HepG2 (cell line): Measurements from ENCODE around the gene LTB4R2. TPM values are rescaled to one million over a fixed set of nuclear protein-coding genes. Genes with fewer than 3 reads are reported as not detected.
A peak's percentile ranks its signal among the peaks of the same experiment; 100 is the strongest.

ENCODE experiments used
- BHLHE40 ChIP-seq: IDR thresholded peaks from 2 replicates; pipeline ENCODE4 v1.6.1; 2011; ENCODE audit warnings: low read length, improper control_type of control experiment
- CREB1 ChIP-seq, 2 experiments: fragments of 450-650 bp in 1 of 2; IDR thresholded peaks; 2 replicates each; pipeline ENCODE4 v1.6.1; 2016 to 2017; ENCODE audit warnings: control low read depth in 1 of 2, mild to moderate bottlenecking in 1 of 2, missing compliant biosample characterization in 1 of 2, missing genetic modification characterization in 1 of 2
- HES4 ChIP-seq: sonication (generic); formaldehyde crosslinking; IDR thresholded peaks from 2 replicates; pipeline ENCODE4 v1.9.0; 2021; ENCODE audit warnings: mild to moderate bottlenecking, missing genetic modification reagents, borderline replicate concordance
- ISL2 ChIP-seq: sonication (generic); formaldehyde crosslinking; IDR thresholded peaks from 2 replicates; pipeline ENCODE4 v1.5.0; 2020; ENCODE audit warnings: missing genetic modification reagents
- KLF11 ChIP-seq: IDR thresholded peaks from 2 replicates; pipeline ENCODE4 v1.6.1; 2016; ENCODE audit warnings: missing compliant biosample characterization
- MIXL1 ChIP-seq: IDR thresholded peaks from 2 replicates; pipeline ENCODE4 v1.6.1; 2016
- NFKBIZ ChIP-seq: IDR thresholded peaks from 2 replicates; pipeline ENCODE4 v1.6.1; 2018; ENCODE audit warnings: missing genetic modification reagents, missing compliant biosample characterization
- SMAD9 ChIP-seq: sonication (generic); formaldehyde crosslinking; IDR thresholded peaks from 2 replicates; pipeline ENCODE4 v1.5.1; 2020; ENCODE audit warnings: mild to moderate bottlenecking, missing genetic modification reagents
- TP53 ChIP-seq: sonication (generic); formaldehyde crosslinking; conservative IDR thresholded peaks from 2 replicates; pipeline ENCODE4 v1.4.0; 2020; ENCODE audit warnings: missing genetic modification reagents
- ZFYVE20 ChIP-seq: sonication (generic); formaldehyde crosslinking; IDR thresholded peaks from 2 replicates; pipeline ENCODE4 v1.8.0; 2023; ENCODE audit warnings: low read depth, mild to moderate bottlenecking, moderate library complexity, missing genetic modification reagents, borderline replicate concordance
- ZKSCAN1 ChIP-seq: fragments of 150-350 bp; IDR thresholded peaks from 2 replicates; pipeline ENCODE4 v1.6.1; 2014; ENCODE audit warnings: low read length
- ZNF563 ChIP-seq: sonication (generic); formaldehyde crosslinking; IDR thresholded peaks from 2 replicates; pipeline ENCODE4 v1.8.0; 2022; ENCODE audit warnings: mild to moderate bottlenecking, moderate library complexity, missing genetic modification reagents
- ZNF878 ChIP-seq: sonication (generic); formaldehyde crosslinking; IDR thresholded peaks from 2 replicates; pipeline ENCODE4 v1.8.1; 2023; ENCODE audit warnings: mild to moderate bottlenecking, missing genetic modification reagents, moderate library complexity
- polyA plus RNA-seq, 8 experiments: library from polyadenylated mRNA; depleted of rRNA in 3 of 8; stranded (reverse) in 7 of 8; unstranded in 1 of 8; fragments of >200 nt; fragmentation: Illumina TruSeq in 4 of 8; extraction: Trizol in 4 of 8; gene quantifications; 2 replicates each; pipeline versions ENCODE4 v1.2.1 to v1.2.3, GENCODE V29; 2011 to 2016; ENCODE audit warnings: low read depth in 4 of 8, missing spikeins in 1 of 8, mixed read lengths in 1 of 8; ENCODE audit not compliant: insufficient read depth in 1 of 8
- total RNA-seq, 5 experiments: library from RNA; depleted of rRNA; stranded (reverse); fragments of >200 nt; fragmentation: Illumina TruSeq; extraction: Trizol; gene quantifications; 2 replicates each; pipeline ENCODE4 v1.2.3, GENCODE V29; 2016; ENCODE audit warnings: low read depth in 1 of 5
- TF ChIP-seq, protein P1 (sequence below): sonication (generic); formaldehyde crosslinking; IDR thresholded peaks from 2 replicates; pipeline ENCODE4 v1.5.0; 2020; ENCODE audit warnings: mild to moderate bottlenecking, missing genetic modification reagents, borderline replicate concordance
- TF ChIP-seq, protein P2 (sequence below): sonication (generic); formaldehyde crosslinking; IDR thresholded peaks from 2 replicates; pipeline ENCODE4 v1.4.0; 2020; ENCODE audit warnings: mild to moderate bottlenecking, missing genetic modification reagents

Gene LTB4R2
- total and polyA plus RNA-seq, 2 of the 13 experiments (the other 11 are each of a cell fraction or from before 2014, with no cell fraction given): 3.9 to 6.9 TPM

DNA sequence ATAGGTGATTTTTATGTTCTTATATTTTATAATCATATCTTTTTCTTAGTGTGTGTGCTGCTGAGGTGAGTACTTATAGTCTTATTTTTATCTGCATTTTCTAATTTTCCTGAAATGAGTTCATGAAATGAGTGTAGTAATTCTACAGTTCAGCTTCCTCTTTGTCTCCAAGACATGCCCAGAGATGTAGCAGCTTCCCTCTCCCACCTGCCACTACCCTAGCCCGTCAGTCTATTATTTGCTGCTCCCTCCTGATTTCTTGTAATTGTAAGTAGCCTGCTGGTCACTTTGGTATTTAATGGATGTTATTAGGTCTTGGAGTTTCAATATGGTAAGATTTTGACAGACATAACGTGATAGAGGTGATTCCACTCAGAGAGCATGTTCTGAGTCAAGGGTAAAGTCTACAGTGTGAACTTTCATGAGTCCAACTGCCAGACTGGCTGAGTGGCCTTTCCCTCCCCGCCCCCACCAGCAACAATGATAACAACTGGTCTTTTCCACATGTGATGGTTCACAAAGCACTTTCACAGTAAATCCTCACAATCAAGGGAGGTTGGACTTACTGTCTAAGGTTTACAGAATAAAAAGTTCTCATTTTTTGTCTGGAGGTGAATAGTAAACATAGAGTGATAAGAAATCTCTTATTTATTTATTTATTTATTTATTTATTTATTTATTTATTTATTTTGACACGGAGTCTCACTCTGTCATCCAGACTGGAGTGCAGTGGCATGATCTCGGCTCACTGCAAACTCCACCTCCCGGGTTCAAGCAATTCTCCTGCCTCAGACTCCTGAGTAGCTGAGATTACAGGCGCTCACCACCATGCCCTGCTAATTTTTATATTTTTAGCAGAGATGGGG lies 34.1 kb downstream of the LTB4R2 start (continued):
- no peak for TF ChIP-seq NFKBIZ
- TF ChIP-seq CREB1 (IDR thresholded peaks at IDR 0.05): no peak
- TF ChIP-seq CREB1 (CRISPR knock-in tag; IDR thresholded peaks at IDR 0.05): no peak
- no peak for TF ChIP-seq HES4
- TF ChIP-seq, protein P1, sequence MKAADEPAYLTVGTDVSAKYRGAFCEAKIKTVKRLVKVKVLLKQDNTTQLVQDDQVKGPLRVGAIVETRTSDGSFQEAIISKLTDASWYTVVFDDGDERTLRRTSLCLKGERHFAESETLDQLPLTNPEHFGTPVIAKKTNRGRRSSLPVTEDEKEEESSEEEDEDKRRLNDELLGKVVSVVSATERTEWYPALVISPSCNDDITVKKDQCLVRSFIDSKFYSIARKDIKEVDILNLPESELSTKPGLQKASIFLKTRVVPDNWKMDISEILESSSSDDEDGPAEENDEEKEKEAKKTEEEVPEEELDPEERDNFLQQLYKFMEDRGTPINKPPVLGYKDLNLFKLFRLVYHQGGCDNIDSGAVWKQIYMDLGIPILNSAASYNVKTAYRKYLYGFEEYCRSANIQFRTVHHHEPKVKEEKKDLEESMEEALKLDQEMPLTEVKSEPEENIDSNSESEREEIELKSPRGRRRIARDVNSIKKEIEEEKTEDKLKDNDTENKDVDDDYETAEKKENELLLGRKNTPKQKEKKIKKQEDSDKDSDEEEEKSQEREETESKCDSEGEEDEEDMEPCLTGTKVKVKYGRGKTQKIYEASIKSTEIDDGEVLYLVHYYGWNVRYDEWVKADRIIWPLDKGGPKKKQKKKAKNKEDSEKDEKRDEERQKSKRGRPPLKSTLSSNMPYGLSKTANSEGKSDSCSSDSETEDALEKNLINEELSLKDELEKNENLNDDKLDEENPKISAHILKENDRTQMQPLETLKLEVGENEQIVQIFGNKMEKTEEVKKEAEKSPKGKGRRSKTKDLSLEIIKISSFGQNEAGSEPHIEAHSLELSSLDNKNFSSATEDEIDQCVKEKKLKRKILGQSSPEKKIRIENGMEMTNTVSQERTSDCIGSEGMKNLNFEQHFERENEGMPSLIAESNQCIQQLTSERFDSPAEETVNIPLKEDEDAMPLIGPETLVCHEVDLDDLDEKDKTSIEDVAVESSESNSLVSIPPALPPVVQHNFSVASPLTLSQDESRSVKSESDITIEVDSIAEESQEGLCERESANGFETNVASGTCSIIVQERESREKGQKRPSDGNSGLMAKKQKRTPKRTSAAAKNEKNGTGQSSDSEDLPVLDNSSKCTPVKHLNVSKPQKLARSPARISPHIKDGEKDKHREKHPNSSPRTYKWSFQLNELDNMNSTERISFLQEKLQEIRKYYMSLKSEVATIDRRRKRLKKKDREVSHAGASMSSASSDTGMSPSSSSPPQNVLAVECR: peak; percentile 40; the same call in 1 of the 2 replicates
- TF ChIP-seq SMAD9: no peak
- no peak for TF ChIP-seq KLF11 (CRISPR knock-in tag)
- TF ChIP-seq ZFYVE20: no peak
- TF ChIP-seq MIXL1 (CRISPR knock-in tag): peak; percentile 29; the same call in 1 of the 2 replicates
- TF ChIP-seq ZNF878 (CRISPR knock-in tag): no peak
- TF ChIP-seq BHLHE40: peak; percentile 35; the same call in 1 of the 2 replicates
- TF ChIP-seq ISL2 (CRISPR knock-in tag): no peak
- TF ChIP-seq ZNF563 (CRISPR knock-in tag): no peak
- no peak for TF ChIP-seq TP53 (CRISPR knock-in tag)
- TF ChIP-seq, protein P2, sequence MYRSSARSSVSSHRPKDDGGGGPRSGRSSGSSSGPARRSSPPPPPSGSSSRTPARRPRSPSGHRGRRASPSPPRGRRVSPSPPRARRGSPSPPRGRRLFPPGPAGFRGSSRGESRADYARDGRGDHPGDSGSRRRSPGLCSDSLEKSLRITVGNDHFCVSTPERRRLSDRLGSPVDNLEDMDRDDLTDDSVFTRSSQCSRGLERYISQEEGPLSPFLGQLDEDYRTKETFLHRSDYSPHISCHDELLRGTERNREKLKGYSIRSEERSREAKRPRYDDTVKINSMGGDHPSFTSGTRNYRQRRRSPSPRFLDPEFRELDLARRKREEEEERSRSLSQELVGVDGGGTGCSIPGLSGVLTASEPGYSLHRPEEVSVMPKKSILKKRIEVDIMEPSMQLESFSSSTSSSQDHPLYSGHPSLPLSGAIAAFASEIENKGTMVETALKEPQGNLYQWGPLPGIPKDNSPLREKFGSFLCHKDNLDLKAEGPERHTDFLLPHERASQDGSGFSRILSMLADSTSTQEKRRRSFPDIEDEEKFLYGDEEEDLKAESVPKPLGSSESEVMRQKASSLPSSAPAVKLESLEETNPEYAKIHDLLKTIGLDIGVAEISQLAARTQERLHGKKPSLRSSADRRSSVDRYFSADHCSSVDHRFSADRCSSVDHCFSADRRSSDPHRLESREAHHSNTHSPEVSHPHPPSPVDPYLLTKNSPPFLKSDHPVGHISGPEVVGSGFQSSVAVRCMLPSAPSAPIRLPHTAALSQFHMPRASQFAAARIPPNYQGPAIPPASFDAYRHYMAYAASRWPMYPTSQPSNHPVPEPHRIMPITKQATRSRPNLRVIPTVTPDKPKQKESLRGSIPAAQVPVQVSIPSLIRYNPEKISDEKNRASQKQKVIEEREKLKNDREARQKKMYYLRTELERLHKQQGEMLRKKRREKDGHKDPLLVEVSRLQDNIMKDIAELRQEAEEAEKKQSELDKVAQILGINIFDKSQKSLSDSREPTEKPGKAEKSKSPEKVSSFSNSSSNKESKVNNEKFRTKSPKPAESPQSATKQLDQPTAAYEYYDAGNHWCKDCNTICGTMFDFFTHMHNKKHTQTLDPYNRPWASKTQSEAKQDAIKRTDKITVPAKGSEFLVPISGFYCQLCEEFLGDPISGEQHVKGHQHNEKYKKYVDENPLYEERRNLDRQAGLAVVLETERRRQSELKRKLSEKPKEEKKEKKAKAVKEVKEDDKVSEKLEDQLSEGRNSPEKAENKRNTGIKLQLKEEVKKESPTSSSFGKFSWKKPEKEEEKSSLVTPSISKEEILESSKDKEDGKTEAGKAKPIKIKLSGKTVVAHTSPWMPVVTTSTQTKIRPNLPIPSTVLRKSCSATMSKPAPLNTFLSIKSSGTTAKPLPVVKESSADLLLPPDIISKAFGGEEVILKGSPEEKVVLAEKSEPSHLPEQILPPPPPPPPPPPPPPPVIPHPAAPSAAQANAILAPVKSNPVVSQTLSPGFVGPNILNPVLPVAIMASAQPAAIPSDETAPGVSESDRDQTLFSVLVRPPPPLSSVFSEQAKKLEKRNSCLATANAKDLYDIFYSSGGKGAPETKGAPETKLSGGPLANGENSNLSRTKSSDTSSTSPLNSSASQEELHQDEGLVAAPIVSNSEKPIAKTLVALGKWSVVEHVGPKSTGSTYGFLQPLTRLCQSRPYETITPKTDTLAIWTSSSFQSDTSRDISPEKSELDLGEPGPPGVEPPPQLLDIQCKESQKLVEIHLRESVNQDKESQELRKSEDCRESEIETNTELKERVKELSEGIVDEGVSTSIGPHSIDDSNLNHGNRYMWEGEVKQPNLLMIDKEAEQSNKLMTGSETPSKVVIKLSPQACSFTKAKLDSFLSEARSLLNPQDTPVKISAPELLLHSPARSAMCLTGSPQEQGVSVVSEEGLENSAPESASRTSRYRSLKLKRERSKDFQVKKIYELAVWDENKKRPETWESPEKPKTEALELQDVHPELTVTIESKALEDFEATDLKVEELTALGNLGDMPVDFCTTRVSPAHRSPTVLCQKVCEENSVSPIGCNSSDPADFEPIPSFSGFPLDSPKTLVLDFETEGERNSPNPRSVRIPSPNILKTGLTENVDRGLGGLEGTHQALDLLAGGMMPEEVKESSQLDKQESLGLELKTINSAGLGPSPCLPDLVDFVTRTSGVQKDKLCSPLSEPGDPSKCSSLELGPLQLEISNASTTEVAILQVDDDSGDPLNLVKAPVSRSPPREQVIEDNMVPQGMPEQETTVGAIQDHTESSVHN (CRISPR knock-in tag): no peak
- TF ChIP-seq ZKSCAN1: no peak
